RKO (cell line): Measurements from ENCODE around the gene UNCX.

Source experiments
- DNase-seq: peaks from one replicate; pipeline ENCODE4 v3.0.0-alpha.2; 2016; ENCODE audit warnings: low spot score

Gene UNCX

DNA sequence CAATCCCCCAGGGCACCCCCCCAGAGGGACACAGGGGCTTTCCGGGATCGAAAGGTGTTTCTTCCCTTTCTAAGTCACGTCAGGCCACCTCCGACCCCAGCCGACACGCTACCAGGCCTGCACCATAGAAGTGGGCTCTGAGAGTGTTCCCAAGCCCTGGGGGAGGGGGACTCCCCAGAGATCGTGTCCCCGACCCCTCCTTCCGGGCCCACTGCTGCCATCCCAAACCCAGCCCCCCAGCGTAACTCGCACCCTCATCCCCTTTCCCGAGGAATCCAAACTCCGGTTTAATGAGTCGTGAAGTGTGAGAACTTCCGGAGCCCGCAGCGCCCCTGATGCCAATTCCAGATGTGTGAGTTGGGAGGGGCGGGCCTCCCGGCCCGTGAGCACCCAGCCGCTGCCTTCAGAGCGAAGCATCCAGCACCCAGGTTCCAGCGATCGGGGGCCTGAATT lies 11.3 kb downstream of the UNCX start:
- no peak for DNase-seq

DNA sequence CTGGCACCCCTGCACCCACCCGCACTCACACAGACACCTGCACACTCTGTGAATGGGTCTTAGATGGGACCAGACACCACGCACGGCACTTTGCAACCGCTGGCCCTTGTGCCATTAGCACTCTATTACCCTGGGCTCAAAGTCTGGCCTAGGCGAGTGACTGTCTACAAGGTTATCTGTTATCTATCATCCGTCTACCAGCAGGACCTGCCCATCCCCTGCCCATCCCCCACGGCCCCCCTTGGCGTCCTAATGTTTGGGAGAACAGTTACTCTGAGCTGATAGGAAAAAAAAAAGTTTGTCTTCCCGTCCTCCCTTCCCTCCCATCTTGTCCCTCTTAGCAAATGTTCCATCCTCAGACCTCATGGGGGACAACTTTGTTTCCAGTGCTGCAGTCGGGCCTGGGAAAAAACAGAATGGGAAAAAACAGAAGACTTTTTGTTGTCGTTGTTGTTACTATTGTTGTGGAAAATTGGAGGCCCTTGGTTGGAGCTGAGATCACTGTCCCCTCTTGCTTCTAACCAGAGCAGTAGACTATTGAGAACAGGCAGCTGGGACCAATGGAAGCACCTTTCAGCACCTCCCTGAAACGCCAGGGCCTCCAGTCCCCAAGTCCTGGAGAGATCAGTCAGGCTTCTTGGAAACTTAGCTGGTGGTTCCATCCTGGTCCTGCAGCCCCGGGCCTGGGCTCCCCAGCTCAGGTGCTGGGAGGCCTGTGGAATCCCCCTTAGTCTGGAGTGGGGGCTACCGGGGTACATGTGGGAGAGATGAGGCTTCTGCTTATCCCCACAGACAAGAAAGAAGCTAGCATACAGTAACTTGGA lies 12.2 kb downstream of the UNCX start:
- DNase-seq: no peak

DNA sequence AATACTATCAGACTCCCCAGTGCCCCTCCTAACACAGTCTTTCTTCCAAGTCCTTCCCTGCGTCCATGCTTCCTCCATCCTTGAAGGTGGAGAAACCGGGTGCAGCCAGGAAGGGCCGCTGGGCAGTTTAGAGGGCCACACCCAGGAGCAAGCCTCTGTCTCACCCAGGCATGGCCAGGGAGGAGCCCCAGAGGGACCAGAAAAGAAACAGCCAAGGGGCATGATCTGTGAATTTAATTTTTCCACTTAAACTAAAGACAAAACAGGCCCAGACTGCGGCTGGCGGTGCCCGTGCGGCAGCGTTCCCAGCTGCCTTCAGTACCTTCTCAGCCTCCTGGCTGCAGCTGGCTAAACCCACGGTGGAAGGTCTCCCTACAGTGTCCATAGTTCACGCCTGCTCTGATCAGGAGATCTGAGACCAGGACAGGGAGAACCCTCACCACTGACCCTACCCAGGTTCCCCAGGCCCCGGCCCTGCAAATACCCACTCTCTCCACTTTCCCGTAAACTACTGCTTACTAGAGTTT lies 12.9 kb downstream of the UNCX start:
- DNase-seq: no peak

DNA sequence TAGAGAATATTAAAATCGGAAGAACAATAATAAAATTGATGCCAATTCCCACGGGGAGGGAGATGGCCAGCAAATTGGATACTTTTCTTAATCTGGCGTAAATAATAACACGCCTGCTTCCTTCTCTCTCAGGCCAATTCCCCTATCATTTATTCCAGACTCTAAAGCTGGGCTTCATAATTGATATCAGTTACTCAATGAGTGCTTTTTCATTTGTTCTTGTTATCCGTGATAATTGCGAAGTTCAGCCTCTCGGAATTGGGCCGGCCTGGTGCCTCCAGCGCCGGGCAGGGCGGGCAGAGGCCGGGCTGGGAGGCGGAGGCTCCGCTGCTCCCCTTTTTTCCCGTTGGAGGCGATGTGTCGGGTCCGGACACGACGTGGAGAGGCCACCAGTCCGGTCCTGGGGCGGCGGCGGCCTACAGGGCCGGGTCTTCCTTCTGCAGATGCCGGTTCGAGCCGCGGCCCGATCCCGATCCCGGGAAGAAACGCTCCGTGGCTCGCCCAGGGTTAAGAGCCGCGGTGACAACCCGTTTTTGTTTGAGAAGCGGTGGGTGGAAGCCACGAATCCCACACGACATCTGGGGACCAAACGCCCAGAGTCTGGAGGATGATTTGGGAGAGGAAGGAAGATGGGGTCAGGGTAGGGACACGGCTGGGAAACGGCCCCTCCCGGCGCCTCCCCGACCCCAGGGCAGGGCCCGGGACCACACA lies 13.6 kb downstream of the UNCX start:
- DNase-seq: no peak

DNA sequence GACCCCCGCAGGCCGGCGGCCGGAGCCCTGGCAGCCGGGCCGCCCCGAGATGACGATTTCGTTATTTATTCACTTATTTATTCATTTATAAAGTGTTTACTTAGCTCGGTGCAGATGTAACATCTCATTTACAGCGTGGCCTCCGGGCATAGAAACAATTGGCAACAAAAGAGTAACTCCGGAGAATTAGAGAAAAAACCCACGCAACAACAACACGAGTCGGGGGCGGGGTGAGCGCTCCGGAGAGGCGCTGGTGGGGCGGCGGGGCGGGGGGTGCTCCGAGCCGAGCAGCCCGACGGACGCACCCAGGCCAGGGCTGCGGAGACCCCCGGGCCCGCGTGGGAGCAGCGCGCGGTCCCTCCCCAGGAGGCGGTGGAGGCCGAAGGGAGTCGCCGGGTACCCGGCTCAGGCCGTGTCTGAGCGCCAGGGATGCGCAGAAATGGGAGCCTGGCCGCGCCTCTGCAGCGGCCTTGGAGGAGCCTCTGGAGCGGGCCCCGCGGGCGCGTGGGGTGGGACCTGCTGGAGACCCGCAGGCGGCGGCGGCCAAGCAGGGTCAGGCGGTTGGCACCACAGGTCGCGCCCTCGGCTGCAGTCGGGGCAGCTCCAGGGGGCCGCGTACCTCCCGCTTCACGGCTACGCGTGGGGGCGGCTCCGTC lies 14.3 kb downstream of the UNCX start:
- no peak for DNase-seq

DNA sequence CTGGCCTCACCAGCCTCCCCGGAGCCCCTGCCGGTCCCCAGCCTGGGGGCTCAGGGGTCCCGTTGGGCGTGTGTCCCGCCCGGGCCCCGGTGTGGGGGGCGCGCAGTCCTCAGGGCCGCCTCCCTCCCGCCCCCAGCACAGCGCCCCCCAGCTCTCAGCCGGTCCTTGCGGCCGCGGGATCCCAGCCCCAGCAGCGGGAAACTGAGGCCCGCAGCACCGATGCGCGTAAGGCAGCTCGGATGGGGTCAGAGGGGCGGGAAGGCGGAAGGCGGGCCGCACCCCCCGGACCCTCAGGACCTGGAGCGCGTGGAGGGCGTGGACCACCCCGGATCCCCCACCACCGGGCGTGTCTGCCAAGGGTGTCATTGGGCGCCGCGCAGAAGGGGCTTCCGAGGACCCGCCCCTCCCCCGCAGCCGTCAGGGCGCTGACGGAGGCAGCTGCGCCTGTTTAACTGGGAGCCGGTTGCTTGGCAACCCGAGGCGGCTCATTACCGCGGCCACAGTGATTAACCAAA lies 14.9 kb downstream of the UNCX start:
- DNase-seq: no peak

DNA sequence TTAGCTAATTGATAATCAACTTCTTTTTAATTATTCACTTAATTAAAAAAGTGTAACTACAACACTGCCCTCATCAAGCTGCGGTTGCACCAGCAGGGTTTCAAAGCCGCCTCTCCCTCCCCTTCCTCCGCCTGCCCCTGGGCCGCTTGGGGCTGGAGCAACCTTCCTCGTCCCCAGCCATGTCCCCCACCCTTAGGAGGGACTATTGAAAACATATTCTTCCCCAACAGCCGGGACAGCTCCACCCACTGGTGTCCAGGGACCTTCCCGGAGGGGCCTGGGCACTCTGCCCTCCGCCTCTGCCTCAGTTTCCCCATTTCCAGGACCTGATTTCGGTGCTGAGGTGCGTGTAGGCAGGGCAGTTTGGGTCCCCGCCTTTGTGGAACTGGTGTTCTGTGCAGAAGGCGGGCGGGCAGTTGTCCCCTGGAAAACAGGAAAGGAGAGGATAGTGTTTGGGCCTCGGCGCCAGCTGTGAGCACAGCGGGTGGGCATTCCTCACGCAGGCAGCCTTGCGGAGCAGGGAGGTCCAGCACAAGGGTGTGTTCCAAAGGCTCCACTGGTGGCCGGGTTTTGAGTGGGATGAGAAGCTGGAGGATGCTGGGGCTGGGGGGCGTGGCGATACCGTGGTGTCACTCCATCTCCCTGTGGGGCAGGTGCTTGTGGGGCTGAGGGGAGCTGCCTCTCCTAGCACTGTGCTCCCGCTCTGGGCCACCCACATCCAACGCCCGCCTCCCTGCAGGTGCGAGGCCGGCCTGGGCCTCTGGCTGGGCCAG lies 15.7 kb downstream of the UNCX start:
- DNase-seq: no peak

DNA sequence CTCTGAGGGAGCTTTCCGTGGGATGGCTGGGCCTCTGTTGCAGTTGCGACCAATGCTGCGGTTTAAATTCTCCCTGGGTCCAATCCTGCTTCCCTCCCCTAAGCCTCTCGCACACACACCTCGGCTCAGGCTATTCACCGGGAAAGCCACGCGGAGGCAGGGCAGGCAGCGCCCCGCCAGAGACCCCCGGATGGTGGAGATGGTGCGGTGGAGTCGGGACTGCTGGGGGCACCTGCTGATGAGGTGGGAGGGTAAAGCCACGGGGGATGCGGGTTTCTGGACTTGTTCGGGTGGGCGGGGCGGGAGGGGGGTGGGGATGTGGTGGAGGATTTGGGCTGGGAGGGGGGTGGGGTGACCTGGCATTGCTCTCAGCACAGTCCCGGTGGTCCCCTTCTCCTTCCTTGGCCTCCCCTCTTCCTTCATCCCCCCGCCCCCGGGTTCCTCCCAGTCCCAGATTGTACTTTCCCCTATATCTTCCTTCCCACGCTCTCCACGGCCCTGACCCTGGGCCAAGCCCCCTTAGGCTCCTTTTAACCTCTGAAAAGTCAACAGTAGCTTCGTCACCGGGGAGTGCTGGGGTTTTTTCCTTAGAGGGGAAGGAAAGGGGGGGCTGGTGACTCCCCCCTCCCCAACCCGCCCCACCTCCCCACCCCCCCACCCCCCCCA lies 16.4 kb downstream of the UNCX start:
- DNase-seq: no peak

DNA sequence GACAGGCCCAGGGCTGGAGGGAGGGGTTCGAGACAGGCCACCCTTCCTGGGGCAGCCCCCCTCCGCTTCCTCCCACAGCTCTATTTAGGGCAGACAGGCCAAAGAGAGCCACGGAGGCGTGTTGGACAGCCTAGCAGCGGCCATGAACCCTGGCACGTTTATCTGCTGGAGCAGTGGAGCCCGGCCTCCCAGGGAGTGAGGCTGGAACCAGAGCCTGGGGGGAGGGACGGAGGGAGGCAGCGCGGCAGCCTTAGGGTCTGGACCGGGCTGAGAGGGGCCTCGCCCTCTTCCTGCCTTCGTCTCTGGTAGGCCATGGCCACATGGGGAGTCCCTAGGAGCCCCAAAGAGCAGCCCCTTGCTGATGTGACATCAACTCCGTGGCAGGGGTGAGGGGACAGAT lies 17.1 kb downstream of the UNCX start:
- no peak for DNase-seq

DNA sequence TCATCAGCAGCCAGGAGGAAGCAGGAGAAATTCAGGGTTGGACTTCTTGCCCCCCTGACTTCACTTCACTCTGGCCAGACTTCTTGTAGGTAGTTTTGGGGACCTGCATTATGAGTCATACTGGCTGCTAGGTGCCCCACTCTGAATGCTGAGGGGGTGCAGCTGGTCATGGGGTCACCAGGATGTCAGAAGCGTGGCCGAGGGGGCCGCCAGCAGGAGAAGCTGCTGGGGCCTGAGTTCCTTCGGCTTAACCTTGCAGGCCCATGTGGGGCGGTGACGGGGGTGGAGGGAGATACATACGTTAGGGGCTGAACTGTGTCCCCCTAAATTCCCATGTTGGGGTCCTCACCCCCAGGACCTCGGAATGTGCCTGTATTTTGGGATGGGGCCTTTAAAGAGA lies 18.2 kb downstream of the UNCX start:
- DNase-seq: no peak

DNA sequence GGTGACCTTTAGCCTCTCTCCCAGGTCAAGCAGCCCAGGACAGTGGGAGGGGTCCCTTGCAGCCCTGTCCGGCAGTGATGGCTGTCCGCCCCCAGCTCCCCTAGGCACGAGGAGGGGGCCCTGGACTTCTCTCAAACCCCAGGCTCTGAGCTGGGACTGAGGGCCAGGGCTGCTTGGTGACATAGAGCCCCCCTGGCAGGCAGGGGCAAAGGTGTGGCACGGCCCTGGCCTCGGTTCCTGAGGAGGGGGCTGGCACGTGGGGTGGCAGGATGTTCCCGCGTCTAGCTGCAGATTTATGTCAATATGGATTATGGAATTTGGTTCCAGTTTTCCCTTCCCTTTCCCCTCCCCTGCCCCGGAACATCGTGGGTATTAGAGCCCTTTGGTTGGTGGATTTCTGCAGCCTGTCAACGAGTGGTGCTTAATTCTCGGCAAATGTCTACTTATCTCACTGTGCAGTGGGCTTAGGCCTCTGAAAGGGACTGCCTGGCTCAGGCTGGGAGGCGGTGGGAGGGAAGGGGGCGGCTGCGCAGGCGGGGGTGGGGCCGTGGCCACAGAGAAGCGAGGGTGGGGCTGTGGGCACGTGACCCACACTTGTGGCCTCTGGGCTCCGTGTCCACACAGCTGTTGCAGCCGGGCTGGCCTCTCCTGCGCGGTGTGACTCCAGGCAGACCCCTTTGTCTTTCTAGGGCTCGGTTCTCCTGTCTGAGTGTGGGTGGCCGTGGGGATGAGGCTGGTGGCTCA lies 19.3 kb downstream of the UNCX start:
- DNase-seq: no peak

DNA sequence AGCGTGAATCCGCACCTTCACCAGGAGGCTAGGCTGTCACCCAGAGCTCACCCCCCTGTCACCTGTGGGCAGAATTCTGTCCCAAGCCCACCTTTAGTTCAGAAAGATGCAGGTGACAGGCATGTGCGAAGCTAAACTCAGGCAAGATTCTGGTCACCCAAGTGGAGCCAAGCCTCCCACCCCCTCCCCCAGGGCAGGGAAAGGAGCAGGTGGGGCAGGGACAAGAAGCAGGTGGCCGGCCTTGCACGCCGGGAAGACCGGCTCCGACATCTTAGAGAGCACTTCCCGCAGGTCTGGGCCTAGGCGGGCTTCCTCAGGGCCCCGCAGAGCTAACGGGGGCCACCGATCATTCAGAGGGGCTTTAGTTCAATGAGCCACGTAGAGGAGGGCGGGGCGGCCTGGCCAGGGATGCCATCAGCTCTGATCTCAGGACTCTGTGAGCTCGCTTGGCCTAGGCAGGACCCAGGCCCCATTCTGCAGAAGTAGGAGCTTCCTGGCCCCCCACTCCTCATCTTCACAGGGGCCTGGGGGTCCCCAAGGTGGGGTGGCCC lies 19.9 kb downstream of the UNCX start:
- no peak for DNase-seq

DNA sequence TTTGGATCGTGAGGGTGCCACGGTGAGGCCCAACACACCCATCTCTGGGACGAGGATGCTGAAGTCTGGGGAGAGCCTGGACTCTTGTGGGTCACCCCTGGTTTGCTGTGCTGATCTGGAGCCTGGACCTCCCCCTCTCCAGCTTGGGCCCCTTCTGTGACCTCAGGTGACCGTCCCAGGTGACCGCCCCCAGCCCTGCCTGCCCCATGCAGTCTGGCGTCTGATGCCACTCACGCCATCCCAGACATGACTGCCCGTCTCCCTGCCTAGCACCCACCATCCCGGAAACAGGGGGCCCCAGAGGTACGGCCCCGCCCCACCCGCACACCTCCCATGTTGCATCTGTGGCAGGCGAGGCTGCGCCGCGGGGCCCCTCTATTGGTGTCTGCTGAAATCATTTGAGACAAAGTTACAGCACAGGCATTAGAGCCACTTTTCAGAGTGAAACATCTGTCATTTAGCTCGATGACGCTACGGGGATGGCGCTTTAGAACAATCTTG lies 21.1 kb downstream of the UNCX start:
- no peak for DNase-seq

DNA sequence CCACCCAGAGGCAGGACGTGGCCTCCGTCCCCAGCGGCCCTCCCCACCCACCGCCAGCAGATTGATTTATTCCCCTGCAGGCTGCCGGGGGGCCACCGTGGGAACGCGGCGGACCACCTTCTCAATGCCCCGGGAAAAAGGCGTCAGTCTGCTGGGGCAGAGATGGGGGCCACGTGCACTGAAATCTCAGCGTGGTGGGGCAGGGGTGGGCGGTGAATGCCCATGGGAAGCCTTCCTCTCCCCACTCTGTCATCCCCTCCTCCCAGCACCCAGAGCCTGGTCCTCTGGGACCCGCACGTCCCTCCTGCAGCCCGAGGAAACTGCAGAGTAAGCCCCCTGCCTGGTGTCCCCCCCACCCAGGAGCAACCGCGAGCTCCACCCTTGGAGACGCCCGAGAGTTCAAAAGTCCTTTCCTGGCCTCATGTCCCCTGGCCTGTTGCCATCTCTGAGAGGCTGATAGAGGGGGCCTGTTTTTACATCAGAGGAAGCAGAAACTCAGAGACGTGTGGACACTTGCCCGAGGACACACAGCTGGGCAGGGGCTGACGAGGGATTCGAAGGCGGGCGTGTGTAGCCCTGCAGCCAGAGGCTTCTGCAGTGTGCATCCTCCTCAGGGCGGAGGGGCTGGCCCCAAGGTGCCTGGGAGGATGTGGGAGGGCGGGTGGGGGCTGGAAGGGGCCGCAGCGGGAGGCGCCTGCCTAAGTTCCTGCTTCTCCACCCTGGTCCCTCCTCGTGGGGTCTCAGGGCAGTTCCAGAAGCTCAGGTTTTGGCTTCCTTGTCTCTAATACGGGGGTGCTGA lies 21.8 kb downstream of the UNCX start:
- no peak for DNase-seq

DNA sequence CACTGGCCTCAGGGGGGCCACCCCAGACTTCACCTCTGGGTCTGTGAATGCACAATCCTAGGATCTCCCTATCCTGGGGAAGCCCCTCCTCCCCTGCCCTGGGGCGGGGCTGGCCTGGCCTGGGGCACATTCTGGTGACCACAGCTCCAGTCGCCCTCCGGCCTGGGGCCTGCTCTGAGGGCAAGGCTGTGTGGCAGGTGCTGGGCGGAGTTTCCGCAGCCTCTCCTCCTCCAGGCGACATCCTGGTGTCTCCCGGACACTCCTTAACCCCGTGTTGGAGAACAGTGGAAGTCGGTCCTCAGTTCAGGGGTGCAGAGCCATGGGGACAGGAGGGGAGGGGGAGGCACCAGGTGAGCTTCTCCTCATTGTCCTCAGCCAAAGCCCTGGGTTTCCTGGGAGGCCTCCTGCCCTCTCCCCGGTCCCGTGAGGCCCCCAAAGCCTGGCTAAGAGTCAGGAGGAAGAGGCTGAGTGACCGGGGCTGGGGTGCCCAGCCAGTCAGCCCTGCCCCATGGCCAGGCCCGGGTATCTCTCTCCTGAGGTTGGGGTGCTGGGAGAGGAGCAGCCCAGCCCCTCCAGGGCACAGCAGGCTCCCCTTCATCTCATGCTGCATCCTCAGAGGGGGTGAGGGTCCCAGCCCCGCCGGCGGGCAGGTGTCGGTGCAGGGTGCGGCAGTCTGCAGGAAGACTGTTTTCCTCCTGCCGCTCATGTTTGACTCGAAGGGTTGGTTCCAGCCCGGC lies 22.6 kb downstream of the UNCX start:
- no peak for DNase-seq

DNA sequence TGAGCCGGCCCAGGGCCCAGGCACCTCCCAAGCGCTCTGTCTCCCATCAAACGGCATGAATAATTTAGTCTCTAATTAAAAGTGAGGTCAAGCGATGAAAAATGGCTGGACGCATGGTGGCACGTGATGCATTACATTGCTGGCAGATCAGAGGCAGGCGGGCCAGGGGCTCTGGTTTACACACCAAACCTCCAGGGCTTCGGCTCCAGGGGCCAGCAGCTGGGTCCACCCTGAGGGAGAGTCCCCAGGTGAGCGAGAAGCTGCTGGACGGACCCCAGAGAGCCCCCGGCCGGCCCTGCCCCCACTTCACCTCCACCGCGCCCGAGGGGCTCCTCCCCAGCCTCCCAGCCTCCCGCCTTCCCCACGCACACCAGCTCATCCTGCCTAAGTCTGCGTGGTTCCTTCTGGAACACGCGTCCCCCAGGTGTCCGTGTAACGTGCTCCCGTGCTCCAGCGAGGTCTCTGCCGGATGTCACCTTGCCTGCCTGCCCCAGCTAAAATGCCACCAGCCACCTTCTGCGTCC lies 23.2 kb downstream of the UNCX start:
- DNase-seq: no peak

DNA sequence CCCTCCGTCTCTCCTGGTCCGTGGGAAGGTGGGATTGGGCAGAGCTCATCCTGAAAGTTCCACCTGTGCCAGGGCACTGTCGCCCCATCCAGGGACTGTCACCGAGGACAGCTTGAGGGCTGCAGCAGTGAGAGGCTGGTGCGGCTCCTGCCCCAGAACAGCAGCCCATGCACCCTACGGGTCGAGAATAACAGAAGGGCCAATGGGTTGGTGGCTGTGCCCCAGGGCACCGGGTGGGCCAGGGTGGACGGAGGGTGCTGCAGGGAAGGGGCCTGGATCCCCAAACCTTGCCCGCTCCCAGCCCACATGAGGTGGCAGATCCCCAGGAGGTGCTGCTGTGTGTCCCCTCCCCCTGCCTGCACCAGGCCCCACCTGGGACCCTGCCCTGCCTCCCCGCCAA lies 23.9 kb downstream of the UNCX start:
- no peak for DNase-seq

DNA sequence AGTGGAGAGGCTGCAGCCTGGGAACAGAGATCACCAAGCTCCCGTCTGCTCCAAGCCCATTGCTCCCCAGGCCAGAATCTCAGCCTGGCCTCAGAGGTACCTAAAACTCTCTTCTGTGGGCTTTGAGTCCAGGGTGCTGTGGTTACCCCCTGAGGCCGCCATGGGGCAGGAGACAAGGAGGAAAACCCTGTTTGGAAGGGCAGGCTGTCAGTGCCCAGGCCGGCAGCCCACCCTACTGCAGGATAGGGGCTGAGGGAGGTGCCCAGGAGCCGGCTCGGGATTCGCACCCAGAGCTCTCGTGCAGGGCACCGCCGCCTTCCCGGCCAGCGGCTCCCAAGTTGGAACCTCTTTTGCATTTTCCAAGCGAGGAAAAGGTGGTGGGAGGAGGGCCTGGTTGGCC lies 24.5 kb downstream of the UNCX start:
- no peak for DNase-seq
